GM13976 (cell line): Measurements from ENCODE around the gene DGKB.

Experiments
- DNase-seq: peaks from one replicate; pipeline ENCODE4 v3.0.0; 2012; ENCODE audit warnings: low spot score
- in situ Hi-C: fragments of 300-500 bp; cut with MboI; formaldehyde crosslinking; loops from one replicate; pipeline ENCODE4 v1.12.0; 2022; ENCODE audit warnings: low sequenced_read_pairs, mixed read lengths, inconsistent platforms; ENCODE audit not compliant: unreplicated experiment
- TF ChIP-seq, protein P1 (sequence below): IDR thresholded peaks from 2 replicates; pipeline ENCODE4 v1.5.1; 2012; ENCODE audit warnings: borderline replicate concordance, mild to moderate bottlenecking; ENCODE audit not compliant: insufficient read depth; ENCODE audit errors: extremely low read depth, missing control alignments, control extremely low read depth

DGKB gene

GRCh38 chr7:14805105-14805719 is 97.3 kb downstream of the DGKB start:
- TF ChIP-seq, protein P1, sequence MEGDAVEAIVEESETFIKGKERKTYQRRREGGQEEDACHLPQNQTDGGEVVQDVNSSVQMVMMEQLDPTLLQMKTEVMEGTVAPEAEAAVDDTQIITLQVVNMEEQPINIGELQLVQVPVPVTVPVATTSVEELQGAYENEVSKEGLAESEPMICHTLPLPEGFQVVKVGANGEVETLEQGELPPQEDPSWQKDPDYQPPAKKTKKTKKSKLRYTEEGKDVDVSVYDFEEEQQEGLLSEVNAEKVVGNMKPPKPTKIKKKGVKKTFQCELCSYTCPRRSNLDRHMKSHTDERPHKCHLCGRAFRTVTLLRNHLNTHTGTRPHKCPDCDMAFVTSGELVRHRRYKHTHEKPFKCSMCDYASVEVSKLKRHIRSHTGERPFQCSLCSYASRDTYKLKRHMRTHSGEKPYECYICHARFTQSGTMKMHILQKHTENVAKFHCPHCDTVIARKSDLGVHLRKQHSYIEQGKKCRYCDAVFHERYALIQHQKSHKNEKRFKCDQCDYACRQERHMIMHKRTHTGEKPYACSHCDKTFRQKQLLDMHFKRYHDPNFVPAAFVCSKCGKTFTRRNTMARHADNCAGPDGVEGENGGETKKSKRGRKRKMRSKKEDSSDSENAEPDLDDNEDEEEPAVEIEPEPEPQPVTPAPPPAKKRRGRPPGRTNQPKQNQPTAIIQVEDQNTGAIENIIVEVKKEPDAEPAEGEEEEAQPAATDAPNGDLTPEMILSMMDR, result no peak
- in situ Hi-C loops, result no loop called here
- DNase-seq, result no peak

DNA sequence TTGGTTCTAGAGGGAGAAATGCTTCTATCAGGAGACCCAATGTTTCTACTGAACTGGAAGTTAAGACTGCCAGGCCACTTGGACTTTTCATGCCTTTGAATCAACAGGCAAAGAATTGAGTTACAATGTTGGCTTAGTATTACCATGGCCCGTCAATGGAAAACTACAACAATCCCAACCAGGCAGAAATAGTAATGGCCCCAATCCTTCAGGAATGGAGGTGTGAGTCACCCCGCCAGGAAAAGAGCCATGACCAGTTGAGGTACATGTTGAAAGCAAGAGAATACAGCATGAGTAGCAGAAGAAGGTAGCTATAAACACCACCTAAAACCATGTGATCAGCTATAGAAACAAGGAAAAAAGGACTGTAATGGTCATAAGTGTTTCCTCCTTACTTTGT is 101.9 kb downstream of the DGKB start:
- no peak for DNase-seq
- in situ Hi-C loops, result no loop called here

GRCh38 chr7:14793151-14793550 is 109.4 kb downstream of the DGKB start:
- TF ChIP-seq, protein P1, result no peak
- in situ Hi-C loops, result no loop called here
- DNase-seq, result no peak

More for the DNA sequence above, 101.9 kb downstream of the DGKB start:
- TF ChIP-seq, protein P1, result no peak

DNA sequence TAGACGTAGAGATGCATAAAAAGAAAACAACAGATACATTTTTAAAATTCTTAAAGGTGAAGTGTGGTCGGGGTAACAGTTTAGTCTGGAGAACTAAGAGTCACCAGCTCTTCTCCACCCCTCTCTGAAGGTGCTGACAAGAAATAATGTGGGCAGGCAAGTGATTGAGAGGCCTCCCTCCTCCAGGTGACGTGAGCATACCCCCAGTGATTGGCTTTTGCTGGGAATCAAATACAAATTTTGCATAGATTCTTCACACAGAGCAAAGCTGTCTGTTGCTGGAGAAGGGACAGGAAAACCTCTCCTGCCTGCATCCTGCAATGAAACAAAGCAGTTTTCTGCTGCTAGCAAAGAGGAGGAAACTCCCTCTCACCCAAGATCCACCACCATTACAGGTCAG is 115.0 kb downstream of the DGKB start:
- TF ChIP-seq, protein P1, result no peak
- in situ Hi-C loops, result no loop called here
- DNase-seq, result no peak

DNA sequence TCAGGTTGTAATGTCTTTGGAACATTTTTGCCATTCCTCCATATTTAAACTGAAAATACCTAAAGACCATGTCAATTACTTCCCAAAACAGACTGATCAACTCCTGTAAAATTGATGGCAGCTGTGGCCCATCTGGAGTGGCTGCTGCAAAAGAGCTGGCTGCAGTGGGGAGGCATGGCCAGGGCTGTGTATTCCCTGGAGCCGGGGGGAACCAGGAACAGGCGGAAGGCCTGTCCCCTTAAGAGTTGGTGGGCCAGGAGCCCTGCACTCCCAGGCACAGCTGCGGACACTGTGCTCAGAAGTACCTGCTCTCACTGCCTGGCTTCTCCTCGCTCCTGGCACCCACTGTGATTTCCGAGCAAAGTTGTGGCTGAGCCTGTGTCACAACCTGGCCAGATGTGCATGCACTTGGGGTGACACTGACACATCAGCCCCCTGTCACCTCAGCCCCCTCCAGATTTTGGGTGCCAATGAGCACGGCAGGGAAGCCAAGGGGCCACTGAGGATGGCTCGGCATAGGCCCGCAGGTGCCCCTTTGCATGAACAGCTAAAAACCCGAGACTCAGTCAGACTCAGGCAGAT is 116.1 kb downstream of the DGKB start:
- DNase-seq, result no peak
- TF ChIP-seq, protein P1, result no peak
- in situ Hi-C loops, result no loop called here

DNA sequence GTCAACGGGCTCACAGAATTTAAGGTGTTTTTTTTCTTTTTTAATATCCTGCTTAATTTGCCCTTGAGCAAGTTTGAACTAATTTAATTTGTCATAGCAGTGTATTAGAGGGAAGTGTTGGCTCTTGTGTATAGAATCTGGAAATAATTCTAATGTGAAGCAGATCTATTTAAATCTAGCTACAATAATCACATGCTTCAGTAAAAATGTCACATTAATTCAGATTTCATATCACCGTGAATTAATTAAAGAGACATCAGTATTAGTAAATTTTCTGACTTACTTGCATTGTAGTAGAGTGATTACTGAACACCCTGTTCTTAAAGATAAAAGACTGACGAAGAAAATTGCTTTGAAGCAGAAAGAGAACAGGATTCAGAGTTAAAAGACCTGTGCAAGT is 124.7 kb downstream of the DGKB start:
- TF ChIP-seq, protein P1, result no peak
- no peak for DNase-seq
- in situ Hi-C loops, result no loop called here
